H7 (cell line): ENCODE measurements around the gene KIZ. TPM values are rescaled to one million over a fixed set of nuclear protein-coding genes. Genes with fewer than 3 reads are reported as not detected.

Experiments used
- DNase-seq: peaks from one replicate; pipeline ENCODE4 v3.0.0; 2012
- H3K27me3 ChIP-seq: 2 replicates; pipeline ENCODE4 v1.6.0; 2011; ENCODE audit warnings: mild to moderate bottlenecking, low read length; ENCODE audit not compliant: control insufficient read depth, insufficient read depth
- H3K36me3 ChIP-seq: replicated peaks from 2 replicates; pipeline ENCODE4 v1.5.1; 2011; ENCODE audit warnings: low read length; ENCODE audit not compliant: control insufficient read depth, insufficient read depth
- H3K4me3 ChIP-seq: 2 replicates; pipeline ENCODE4 v1.5.1; 2011; ENCODE audit warnings: low read depth, mild to moderate bottlenecking, control low read depth, low read length, moderate library complexity; ENCODE audit not compliant: insufficient read depth
- total RNA-seq: library from RNA; depleted of rRNA; stranded (reverse); fragments of >200 nt; shearing (Covaris generic); gene quantifications from 2 replicates; pipeline ENCODE4 v1.2.3, GENCODE V29; 2014

KIZ gene
- total RNA-seq, 1 experiment from 2014 or later, result 18.0 TPM

- Histone ChIP-seq H3K36me3 (no peaks in the 10 kb centered on the region), H3K4me3 (no peak overlapping the region), H3K27me3 (no peaks in the 10 kb centered on the region)
- DNase-seq, result peak; percentile 62
These were observed 66.0 kb downstream of the KIZ start for GRCh38 chr20:21191839-21192238.

GRCh38 chr20:21202259-21202658 lies 76.4 kb downstream of the KIZ start:
- H3K4me3 ChIP-seq, result no peak overlapping the region
- no peaks in the 10 kb centered on the region; the same call in 1 of the 2 replicates for H3K36me3 ChIP-seq
- H3K27me3 ChIP-seq, result no peaks in the 10 kb centered on the region
- DNase-seq, result no peak

GRCh38 chr20:21203088-21203656 lies 77.3 kb downstream of the KIZ start:
- no peaks in the 10 kb centered on the region for H3K27me3 ChIP-seq
- H3K4me3 ChIP-seq, result no peak overlapping the region
- DNase-seq, result no peak
- H3K36me3 ChIP-seq, result no peaks in the 10 kb centered on the region; the same call in 1 of the 2 replicates

GRCh38 chr20:21206584-21206983 lies 80.7 kb downstream of the KIZ start:
- H3K27me3 ChIP-seq, result no peaks in the 10 kb centered on the region
- no peaks in the 10 kb centered on the region; the same call in 1 of the 2 replicates for H3K36me3 ChIP-seq
- no peak overlapping the region for H3K4me3 ChIP-seq
- no peak for DNase-seq

- Histone ChIP-seq H3K36me3 (no peaks in the 10 kb centered on the region; the same call in 1 of the 2 replicates), H3K27me3 (no peaks in the 10 kb centered on the region), H3K4me3 (no peak overlapping the region)
- no peak for DNase-seq
These were observed 83.1 kb downstream of the KIZ start for GRCh38 chr20:21208999-21209398.

- Histone ChIP-seq H3K4me3 (no peak overlapping the region), H3K36me3 (no peaks in the 10 kb centered on the region; the same call in 1 of the 2 replicates), H3K27me3 (no peaks in the 10 kb centered on the region)
- no peak for DNase-seq
These were observed 83.8 kb downstream of the KIZ start for GRCh38 chr20:21209668-21210067.

- no peak overlapping the region for H3K4me3 ChIP-seq
- no peaks in the 10 kb centered on the region for H3K27me3 ChIP-seq
- peaks cover 1% of the 10 kb centered on the region; the same call in 1 of the 2 replicates for H3K36me3 ChIP-seq
- DNase-seq, result no peak
These were observed 87.8 kb downstream of the KIZ start for GRCh38 chr20:21213691-21214090.

GRCh38 chr20:21214431-21214830 lies 88.5 kb downstream of the KIZ start:
- peak; percentile 49 for DNase-seq
- peaks cover 1% of the 10 kb centered on the region; the same call in 1 of the 2 replicates for H3K36me3 ChIP-seq

GRCh38 chr20:21219686-21220085 lies 93.8 kb downstream of the KIZ start:
- H3K36me3 ChIP-seq, result peaks cover 1% of the 10 kb centered on the region; the same call in 1 of the 2 replicates
- DNase-seq, result no peak
- H3K27me3 ChIP-seq, result no peaks in the 10 kb centered on the region
- no peak overlapping the region for H3K4me3 ChIP-seq

More at GRCh38 chr20:21214431-21214830, 88.5 kb downstream of the KIZ start:
- no peak overlapping the region for H3K4me3 ChIP-seq
- H3K27me3 ChIP-seq, result no peaks in the 10 kb centered on the region

- DNase-seq, result no peak
- peaks cover 3% of the 10 kb centered on the region for H3K36me3 ChIP-seq
These were observed 98.3 kb downstream of the KIZ start for GRCh38 chr20:21224217-21224616.

GRCh38 chr20:21225215-21225947 lies 99.5 kb downstream of the KIZ start:
- H3K27me3 ChIP-seq, result no peaks in the 10 kb centered on the region
- H3K36me3 ChIP-seq, result peaks cover 5% of the 10 kb centered on the region
- H3K4me3 ChIP-seq, result no peak overlapping the region
- DNase-seq, result no peak

More at GRCh38 chr20:21224217-21224616, 98.3 kb downstream of the KIZ start:
- H3K4me3 ChIP-seq, result no peak overlapping the region
- H3K27me3 ChIP-seq, result no peaks in the 10 kb centered on the region

- DNase-seq, result no peak
- H3K4me3 ChIP-seq, result no peak overlapping the region
- no peaks in the 10 kb centered on the region for H3K27me3 ChIP-seq
- H3K36me3 ChIP-seq, result peaks cover 7% of the 10 kb centered on the region
These were observed 102.6 kb downstream of the KIZ start for GRCh38 chr20:21228511-21228910.

GRCh38 chr20:21229163-21229562 lies 103.3 kb downstream of the KIZ start:
- DNase-seq, result no peak
- Histone ChIP-seq H3K36me3 (peaks cover 7% of the 10 kb centered on the region), H3K4me3 (no peak overlapping the region), H3K27me3 (no peaks in the 10 kb centered on the region)

- Histone ChIP-seq H3K36me3 (peaks cover 7% of the 10 kb centered on the region), H3K27me3 (no peaks in the 10 kb centered on the region), H3K4me3 (no peak overlapping the region)
- DNase-seq, result no peak
These were observed 104.3 kb downstream of the KIZ start for GRCh38 chr20:21230220-21230619.

GRCh38 chr20:21230686-21231085 lies 104.8 kb downstream of the KIZ start:
- peaks cover 7% of the 10 kb centered on the region for H3K36me3 ChIP-seq
- H3K27me3 ChIP-seq, result no peaks in the 10 kb centered on the region
- H3K4me3 ChIP-seq, result no peak overlapping the region
- no peak for DNase-seq
